ENCODE results near the gene PINLYP.

DNA sequence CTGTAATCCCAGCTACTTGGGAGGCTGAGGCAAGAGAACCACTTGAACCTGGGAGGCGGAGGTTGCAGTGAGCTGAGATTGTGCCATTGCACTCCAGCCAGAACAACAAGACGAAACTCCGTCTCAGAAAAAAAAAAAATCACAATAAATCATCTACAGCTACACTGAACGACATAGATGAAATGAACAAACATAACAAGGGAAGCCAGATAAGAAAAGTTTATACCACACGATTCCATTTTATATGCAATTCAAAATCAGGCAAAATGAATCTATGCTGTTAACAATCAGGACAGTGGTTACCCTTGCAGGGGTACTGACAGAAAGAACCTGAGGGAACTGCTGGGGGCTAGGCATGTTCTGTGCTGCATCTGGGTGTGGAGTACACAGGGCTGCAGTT lies 5.9 kb upstream of the PINLYP start:
- TF ChIP-seq SRF (CRISPR knock-in tag; IDR thresholded peaks at IDR 0.05): no peak
- no peak for TF ChIP-seq MXI1 (IDR thresholded peaks at IDR 0.05; ENCODE audit: low read depth, low read length)
- no peak for TF ChIP-seq ZNF263 (CRISPR knock-in tag; IDR thresholded peaks at IDR 0.05; ENCODE audit: borderline replicate concordance)
- TF ChIP-seq, protein P1, sequence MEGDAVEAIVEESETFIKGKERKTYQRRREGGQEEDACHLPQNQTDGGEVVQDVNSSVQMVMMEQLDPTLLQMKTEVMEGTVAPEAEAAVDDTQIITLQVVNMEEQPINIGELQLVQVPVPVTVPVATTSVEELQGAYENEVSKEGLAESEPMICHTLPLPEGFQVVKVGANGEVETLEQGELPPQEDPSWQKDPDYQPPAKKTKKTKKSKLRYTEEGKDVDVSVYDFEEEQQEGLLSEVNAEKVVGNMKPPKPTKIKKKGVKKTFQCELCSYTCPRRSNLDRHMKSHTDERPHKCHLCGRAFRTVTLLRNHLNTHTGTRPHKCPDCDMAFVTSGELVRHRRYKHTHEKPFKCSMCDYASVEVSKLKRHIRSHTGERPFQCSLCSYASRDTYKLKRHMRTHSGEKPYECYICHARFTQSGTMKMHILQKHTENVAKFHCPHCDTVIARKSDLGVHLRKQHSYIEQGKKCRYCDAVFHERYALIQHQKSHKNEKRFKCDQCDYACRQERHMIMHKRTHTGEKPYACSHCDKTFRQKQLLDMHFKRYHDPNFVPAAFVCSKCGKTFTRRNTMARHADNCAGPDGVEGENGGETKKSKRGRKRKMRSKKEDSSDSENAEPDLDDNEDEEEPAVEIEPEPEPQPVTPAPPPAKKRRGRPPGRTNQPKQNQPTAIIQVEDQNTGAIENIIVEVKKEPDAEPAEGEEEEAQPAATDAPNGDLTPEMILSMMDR (IDR thresholded peaks at IDR 0.05 in 2 of 3, conservative IDR thresholded peaks at IDR 0.05 in 1 of 3; ENCODE audit: insufficient read depth in 2 of 3, low read depth in 1 of 3, low read length in 3 of 3): no peak
- TF ChIP-seq, protein P2, sequence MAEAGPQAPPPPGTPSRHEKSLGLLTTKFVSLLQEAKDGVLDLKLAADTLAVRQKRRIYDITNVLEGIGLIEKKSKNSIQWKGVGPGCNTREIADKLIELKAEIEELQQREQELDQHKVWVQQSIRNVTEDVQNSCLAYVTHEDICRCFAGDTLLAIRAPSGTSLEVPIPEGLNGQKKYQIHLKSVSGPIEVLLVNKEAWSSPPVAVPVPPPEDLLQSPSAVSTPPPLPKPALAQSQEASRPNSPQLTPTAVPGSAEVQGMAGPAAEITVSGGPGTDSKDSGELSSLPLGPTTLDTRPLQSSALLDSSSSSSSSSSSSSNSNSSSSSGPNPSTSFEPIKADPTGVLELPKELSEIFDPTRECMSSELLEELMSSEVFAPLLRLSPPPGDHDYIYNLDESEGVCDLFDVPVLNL (CRISPR knock-in tag; IDR thresholded peaks at IDR 0.05; ENCODE audit: low read depth): no peak
- TF ChIP-seq ZNF695 (CRISPR knock-in tag; IDR thresholded peaks at IDR 0.05): no peak
- no peak for TF ChIP-seq EZH2 (IDR thresholded peaks at IDR 0.05; ENCODE audit: borderline replicate concordance, low read depth, low read length)
- TF ChIP-seq, protein P3, sequence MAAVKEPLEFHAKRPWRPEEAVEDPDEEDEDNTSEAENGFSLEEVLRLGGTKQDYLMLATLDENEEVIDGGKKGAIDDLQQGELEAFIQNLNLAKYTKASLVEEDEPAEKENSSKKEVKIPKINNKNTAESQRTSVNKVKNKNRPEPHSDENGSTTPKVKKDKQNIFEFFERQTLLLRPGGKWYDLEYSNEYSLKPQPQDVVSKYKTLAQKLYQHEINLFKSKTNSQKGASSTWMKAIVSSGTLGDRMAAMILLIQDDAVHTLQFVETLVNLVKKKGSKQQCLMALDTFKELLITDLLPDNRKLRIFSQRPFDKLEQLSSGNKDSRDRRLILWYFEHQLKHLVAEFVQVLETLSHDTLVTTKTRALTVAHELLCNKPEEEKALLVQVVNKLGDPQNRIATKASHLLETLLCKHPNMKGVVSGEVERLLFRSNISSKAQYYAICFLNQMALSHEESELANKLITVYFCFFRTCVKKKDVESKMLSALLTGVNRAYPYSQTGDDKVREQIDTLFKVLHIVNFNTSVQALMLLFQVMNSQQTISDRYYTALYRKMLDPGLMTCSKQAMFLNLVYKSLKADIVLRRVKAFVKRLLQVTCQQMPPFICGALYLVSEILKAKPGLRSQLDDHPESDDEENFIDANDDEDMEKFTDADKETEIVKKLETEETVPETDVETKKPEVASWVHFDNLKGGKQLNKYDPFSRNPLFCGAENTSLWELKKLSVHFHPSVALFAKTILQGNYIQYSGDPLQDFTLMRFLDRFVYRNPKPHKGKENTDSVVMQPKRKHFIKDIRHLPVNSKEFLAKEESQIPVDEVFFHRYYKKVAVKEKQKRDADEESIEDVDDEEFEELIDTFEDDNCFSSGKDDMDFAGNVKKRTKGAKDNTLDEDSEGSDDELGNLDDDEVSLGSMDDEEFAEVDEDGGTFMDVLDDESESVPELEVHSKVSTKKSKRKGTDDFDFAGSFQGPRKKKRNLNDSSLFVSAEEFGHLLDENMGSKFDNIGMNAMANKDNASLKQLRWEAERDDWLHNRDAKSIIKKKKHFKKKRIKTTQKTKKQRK (IDR thresholded peaks at IDR 0.05; ENCODE audit: borderline replicate concordance, low read depth, low read length): no peak

All from K562 (cell line).